22Rv1 (cell line): ENCODE data around the gene CHSY1.

Experiments
- CTCF ChIP-seq: fragments of 450-650 bp; IDR thresholded peaks from 2 replicates; pipeline ENCODE4 v1.5.1; 2017; ENCODE audit warnings: mild to moderate bottlenecking
- ZFX ChIP-seq: fragments of 450-650 bp; IDR thresholded peaks from 2 replicates; pipeline ENCODE4 v1.6.1; 2017; ENCODE audit warnings: antibody characterized with exemption, borderline replicate concordance

- no peak for TF ChIP-seq CTCF
- TF ChIP-seq ZFX = no peak
Measured at GRCh38 chr15:101139986-101140696, 111.7 kb downstream of the CHSY1 start.
